Activated CD8-positive, alpha-beta memory T cell treated with anti-CD3 and anti-CD28 coated beads, Interleukin-2, amount 50 U/mL, for 24 hours (primary cell): ENCODE results near the gene CCDC34.

Experiments used
- DNase-seq: peaks from one replicate; pipeline ENCODE4 v3.0.0-alpha.2; 2020; ENCODE audit errors: extremely low read depth

Gene CCDC34

GRCh38 chr11:27362749-27363575 lies at the start of gene CCDC34:
TSS of gene CCDC34 (minus strand) at chr11:27363215. CDS start at chr11:27363194, 21 bp downstream.
- DNase-seq = peak; percentile 60

GRCh38 chr11:27412192-27412691 lies 49.2 kb upstream of the CCDC34 start:
- DNase-seq = no peak

- DNase-seq = no peak
Observed at GRCh38 chr11:27411328-27411727, 48.3 kb upstream of the CCDC34 start.

GRCh38 chr11:27410272-27410671 lies 47.3 kb upstream of the CCDC34 start:
- no peak for DNase-seq

DNA sequence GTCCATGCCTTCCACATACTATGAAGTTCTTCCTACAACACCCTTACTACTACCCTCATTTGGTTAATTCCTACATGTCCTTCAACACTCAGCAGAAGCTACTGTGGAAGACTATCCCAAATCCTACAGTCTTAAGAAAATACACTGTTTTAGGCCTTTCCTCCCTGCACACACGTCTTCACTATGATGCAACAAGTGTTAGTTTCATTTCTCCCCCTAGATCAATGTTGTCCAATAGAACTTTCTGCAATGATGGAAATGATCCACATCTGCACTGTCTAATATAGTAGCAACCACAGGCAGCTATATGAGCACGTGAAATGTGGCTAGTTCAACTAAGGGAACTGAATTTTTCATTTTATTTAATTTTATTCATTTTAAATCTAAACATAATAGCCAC lies 46.7 kb upstream of the CCDC34 start:
- no peak for DNase-seq

DNA sequence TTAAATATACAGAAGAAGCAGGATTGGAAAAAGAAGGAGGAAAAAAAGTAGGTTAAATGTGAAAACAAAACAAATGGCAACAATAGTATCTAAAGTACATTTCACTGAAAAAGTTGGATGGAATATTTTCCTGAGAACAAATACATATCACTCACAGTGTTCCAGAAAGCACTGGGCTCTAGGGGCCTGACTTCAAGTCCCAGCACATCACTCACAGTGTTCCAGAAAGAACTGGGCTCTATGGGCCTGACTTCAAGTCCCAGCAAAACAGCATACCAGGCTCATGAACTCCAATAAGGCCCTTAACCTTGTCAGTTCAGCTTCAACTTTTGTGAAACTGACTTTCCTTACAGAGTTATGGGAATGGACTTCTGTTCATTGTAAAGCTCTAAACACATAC lies 46.0 kb upstream of the CCDC34 start:
- no peak for DNase-seq

DNA sequence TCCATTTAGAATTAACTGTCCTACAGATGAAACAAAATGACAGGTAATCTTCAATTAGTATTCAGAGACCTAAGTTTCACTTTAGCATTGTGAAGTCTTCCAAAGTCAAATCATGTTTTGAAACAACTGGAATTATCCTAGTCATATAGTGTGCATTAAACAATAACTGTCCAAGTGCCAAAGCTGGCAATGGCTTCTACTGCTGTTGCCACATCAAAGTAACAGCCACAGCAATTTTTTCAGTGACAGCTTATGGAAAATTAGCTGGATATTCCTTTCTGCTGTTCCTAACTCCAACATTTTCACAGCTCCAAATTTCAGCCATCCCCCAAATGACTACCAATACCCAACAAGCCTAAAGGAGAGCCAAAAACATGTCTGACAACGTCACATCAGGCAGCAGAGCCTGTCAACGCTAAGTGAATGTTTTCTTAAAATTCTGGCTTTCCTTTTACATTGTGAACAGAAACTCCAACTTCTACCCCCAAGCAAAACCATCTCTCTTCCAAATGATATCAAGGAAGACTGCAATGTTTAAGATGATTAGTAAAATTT lies 45.3 kb upstream of the CCDC34 start:
- DNase-seq = no peak

GRCh38 chr11:27406498-27407354 lies 43.7 kb upstream of the CCDC34 start:
- DNase-seq = no peak

DNA sequence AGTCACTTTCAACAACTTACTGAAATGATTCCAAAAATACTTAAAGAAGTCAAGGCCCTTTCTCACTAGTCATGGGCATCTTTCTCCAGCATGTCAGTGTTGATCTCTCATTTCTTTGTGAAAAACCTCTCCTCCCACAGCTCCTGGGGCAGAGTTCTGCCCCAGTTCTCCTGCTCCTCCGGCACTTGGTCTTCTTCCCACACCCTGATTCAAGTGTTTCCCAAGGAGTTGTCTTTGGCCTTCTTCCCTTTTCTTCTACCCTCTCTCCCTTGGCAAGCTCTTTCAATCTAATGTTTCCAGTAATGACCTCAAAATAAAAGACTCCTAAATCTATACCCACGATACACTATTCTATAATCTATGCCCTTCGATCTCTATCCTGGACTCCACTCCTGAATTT lies 42.1 kb upstream of the CCDC34 start:
- no peak for DNase-seq

GRCh38 chr11:27404427-27404826 lies 41.4 kb upstream of the CCDC34 start:
- DNase-seq = no peak

GRCh38 chr11:27403195-27403594 lies 40.2 kb upstream of the CCDC34 start:
- DNase-seq = no peak

DNA sequence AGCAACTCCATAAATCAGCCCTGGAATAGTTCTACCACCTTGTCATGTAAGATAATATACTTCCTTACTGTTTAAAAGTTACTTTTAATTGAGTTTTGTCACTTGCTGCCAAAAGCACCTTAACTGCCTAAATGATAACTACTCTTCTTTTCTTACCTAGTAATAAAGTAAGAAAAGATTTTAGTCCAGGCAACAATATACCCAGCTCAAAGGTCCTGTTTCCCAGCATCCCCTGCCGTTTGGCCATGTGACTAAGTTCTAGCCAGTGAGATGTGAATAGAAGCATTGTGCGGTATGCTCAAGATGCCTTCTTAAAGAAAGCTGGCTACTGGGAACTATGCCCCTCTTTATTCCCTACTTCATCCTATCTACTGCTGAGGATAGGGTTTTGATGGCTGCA lies 39.4 kb upstream of the CCDC34 start:
- DNase-seq = no peak

GRCh38 chr11:27401833-27402316 lies 38.9 kb upstream of the CCDC34 start:
- no peak for DNase-seq

DNA sequence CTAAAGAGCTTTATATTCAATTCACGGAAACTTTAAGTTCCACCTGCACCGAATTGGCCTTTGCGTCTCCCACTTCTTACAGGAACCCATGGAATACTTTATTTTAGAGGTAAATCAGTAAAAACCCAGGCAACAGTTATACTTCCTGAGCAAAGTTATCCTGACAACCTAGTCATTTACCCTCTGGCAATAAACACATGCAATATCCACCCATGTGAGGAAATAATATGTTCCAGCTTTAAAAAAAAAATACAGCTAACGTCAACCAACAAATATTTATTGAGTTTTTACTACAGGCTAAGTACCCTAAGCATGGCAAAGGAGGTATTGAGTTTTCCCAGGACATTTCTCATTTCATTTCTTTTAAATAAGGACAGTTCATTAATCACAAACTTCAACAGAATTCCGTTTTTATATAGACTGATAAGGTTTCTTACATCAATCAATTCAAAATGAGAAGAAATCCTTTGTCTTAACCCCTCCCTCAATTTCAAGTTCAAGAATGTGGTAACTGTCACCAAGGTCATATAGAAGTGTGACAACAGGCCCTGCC lies 38.3 kb upstream of the CCDC34 start:
- DNase-seq = no peak

DNA sequence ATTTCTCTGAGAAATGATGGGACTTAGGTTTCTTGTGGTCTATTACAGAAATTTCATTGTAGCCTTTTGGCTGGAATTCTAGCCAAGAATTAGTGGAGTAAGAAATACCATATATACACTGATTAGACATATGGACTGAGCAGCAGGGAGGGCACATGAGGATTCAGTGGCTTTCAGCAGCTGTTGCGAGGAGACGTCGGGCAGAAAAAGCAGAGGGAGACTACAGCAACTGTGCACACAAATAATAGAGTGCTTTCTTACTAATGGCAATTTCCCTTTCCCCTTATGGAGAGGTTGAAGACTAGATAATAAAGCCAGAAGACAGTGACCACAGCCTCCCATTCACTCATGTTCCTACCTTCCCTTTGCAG lies 35.4 kb upstream of the CCDC34 start:
- DNase-seq = no peak

GRCh38 chr11:27397624-27398399 lies 34.8 kb upstream of the CCDC34 start:
- DNase-seq = no peak

- no peak for DNase-seq
Observed at GRCh38 chr11:27396259-27396839, 33.3 kb upstream of the CCDC34 start.

- no peak for DNase-seq
Observed at GRCh38 chr11:27395556-27396258, 32.7 kb upstream of the CCDC34 start.

GRCh38 chr11:27394781-27395228 lies 31.8 kb upstream of the CCDC34 start:
- DNase-seq = no peak
